GM12872 (cell line): ENCODE results near the gene ZMYM4.

Experiments used
- CTCF ChIP-seq: IDR thresholded peaks from 3 replicates; pipeline ENCODE4 v1.5.1; 2011; ENCODE audit warnings: low read depth, mild to moderate bottlenecking, low read length, moderate library complexity; ENCODE audit not compliant: insufficient read depth

Gene ZMYM4

DNA sequence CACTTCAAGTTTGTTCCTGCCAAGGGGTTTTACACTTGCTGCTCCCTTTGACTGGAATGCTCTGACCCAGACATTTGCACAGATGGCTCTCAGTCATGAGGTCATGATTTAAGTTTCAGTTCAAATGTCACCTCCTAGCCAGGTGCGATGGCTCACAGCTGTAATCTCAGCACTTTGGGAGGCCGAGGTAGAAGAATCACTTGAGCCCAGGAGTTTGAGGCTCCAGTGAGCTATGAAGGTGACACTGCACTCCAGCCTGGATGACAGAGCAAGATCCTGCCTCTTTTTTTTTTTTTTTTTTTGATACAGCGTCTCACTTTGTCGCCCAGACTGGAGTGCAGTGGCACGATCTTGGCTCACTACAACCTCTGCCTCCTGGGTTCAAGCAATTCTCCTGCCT, 4.5 kb upstream of the ZMYM4 start:
- TF ChIP-seq CTCF, result no peak

GRCh38 chr1:35264871-35265270, 3.6 kb upstream of the ZMYM4 start:
- no peak for TF ChIP-seq CTCF

DNA sequence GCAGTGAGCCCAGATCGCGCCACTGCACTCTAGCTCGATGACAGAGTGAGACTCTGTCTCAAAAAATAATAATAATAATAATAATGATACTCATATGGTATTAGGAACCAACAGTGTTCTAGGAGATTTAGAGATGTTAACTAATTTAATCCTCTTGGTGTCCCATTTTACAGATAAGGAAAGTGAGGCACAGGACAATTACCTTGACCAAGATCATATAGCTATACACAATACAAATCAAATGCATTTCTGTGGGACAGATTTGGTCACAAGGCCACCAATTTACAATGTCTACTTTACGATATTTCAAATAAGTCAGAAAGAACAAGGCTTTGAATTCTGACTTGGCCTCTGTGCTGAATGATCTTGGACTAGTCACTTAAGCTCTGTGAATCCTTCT, 2.2 kb upstream of the ZMYM4 start:
- TF ChIP-seq CTCF, result no peak

DNA sequence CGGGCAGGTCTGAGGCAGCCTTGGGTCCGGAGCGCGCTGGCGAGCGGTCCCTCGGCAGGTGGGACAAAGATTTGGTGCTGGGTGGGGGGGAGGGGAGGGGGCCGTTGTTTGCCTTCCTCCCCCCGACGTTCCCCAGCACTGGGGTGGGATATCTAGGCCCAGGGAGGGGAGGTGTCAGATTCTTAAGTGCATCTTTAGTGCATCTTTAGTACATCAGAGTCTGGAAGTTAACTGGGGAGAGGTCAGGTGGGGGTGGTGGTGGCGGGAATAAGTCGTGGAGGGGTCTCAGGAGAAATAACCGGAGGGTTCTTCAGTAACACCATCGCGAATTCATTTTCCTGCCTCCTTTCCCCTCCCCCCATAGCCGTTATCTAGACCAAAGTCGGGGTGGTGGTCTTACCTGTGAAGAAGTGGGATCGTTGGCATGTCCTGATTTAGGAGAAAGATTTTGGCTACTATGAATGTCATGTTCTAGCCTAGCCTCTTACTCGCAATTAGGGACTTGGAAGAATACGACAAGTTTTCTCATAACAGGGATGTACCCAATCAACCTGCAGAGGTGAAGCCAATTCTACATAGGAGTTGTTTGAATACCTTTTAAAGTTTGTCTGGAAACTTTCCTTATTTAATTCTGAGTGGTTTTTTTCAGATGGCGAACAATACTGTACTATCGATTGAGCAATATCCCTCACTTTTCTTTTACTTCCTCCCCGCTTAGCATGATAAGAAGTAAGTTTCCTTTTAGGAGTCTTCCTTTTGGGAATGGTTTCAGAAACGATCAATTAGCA, 886 bp downstream of the ZMYM4 start:
- TF ChIP-seq CTCF, result no peak

- no peak for TF ChIP-seq CTCF
Observed at GRCh38 chr1:35269989-35270289, 1.4 kb downstream of the ZMYM4 start.

GRCh38 chr1:35270836-35271235, 2.3 kb downstream of the ZMYM4 start:
- no peak for TF ChIP-seq CTCF

GRCh38 chr1:35274197-35274596, 5.7 kb downstream of the ZMYM4 start:
- TF ChIP-seq CTCF, result no peak
